HCT116 (cell line): ENCODE results near the gene FITM1.

ENCODE experiments used
- CTCF ChIP-seq, 3 experiments: fragments of 200-600 bp in 1 of 3; sonication (generic) in 1 of 3; IDR thresholded peaks in 2 of 3; conservative IDR thresholded peaks in 1 of 3; 2 replicates each; pipeline ENCODE4 v1.5.1; 2012 to 2017; ENCODE audit warnings: low read depth in 2 of 3, low read length in 2 of 3, antibody characterized with exemption in 1 of 3, borderline replicate concordance in 1 of 3, control low read depth in 1 of 3, mild to moderate bottlenecking in 1 of 3, mixed read lengths in 1 of 3, mixed run types in 1 of 3, moderate library complexity in 1 of 3; ENCODE audit not compliant: insufficient read depth in 1 of 3
- EZH2phosphoT487 ChIP-seq: fragments of 200-600 bp; IDR thresholded peaks from 2 replicates; pipeline ENCODE4 v1.6.1; 2018; ENCODE audit warnings: antibody characterized with exemption, borderline replicate concordance
- POLR2A ChIP-seq: IDR thresholded peaks from 2 replicates; pipeline ENCODE4 v1.7.0; 2011; ENCODE audit warnings: borderline replicate concordance; ENCODE audit not compliant: insufficient read depth, insufficient read length; ENCODE audit errors: extremely low read depth
- POLR2AphosphoS5 ChIP-seq: IDR thresholded peaks from 2 replicates; pipeline ENCODE4 v1.6.1; 2011; ENCODE audit warnings: mild to moderate bottlenecking, low read depth, low read length, moderate library complexity

- no peak for TF ChIP-seq EZH2phosphoT487
- no peak for TF ChIP-seq CTCF (IDR thresholded peaks at IDR 0.05 in 2 of 3, conservative IDR thresholded peaks at IDR 0.05 in 1 of 3; ENCODE audit: borderline replicate concordance in 1 of 3, insufficient read depth in 1 of 3, low read depth in 2 of 3, low read length in 2 of 3)
- no peak for TF ChIP-seq POLR2A
- TF ChIP-seq POLR2AphosphoS5, result no peak
Observed at GRCh38 chr14:24138396-24139271, 8.2 kb downstream of the FITM1 start.
